NCI-H2227 (cell line): ENCODE data around the gene PCDHB6.
"Not testable (repeated sequence)": the region's sequence is repeated elsewhere in the genome, so short reads cannot be mapped to it uniquely, and the experiment has no call there.

ENCODE experiments used
- DNase-seq: peaks from one replicate; lab custom pipeline; 2025; ENCODE audit not compliant: unreplicated experiment; lab: John Stamatoyannopoulos, UW

Gene PCDHB6

DNA sequence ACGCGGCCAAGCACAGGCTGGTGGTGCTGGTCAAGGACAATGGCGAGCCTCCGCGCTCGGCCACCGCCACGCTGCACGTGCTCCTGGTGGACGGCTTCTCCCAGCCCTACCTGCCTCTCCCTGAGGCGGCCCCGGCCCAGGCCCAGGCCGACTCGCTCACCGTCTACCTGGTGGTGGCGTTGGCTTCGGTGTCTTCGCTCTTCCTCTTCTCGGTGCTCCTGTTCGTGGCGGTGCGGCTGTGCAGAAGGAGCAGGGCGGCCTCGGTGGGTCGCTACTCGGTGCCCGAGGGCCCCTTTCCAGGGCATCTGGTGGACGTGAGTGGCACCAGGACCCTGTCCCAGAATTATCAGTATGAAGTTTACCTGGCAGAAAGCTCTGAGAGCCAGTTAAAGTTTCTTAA is 8.0 kb downstream of the PCDHB6 start:
- not testable (repeated sequence) for DNase-seq

DNA sequence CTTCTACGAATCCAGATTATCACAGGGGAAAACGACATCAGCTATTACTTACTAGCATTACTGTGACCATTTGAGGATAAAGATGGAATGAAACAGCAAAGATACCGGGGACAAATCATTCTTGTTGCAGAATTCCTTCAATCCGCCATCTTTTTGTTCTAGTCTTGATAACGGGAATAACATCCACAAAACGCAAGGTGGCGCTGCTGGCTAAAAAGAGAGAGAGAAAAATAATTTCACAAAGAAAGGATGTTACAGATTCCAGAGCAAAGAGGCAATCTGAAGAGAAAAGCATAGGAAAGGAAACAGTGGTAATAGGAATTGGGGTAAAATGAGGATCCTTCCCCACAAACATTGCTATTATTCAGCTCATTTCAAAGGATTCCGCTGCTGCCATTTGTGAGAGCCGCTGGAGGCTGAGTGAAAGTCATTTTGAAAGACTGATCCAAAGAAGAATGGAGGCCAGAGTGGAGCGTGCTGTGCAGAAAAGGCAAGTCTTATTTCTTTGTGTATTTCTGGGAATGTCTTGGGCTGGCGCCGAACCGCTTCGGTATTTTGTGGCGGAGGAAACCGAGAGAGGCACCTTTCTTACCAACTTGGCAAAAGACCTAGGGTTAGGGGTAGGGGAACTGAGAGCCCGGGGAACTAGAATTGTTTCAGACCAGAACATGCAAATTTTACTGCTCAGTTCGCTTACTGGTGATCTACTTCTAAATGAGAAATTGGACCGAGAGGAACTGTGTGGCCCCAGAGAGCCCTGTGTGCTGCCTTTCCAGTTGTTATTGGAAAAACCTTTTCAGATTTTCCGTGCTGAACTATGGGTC is 22.7 kb downstream of the PCDHB6 start, which contains the start of gene PCDHB7:
TSS of gene PCDHB7 (plus strand) at position 264 of the 824 bp plus-strand sequence. CDS start at position 456, 192 bp downstream.
- peak; percentile 49 for DNase-seq

DNA sequence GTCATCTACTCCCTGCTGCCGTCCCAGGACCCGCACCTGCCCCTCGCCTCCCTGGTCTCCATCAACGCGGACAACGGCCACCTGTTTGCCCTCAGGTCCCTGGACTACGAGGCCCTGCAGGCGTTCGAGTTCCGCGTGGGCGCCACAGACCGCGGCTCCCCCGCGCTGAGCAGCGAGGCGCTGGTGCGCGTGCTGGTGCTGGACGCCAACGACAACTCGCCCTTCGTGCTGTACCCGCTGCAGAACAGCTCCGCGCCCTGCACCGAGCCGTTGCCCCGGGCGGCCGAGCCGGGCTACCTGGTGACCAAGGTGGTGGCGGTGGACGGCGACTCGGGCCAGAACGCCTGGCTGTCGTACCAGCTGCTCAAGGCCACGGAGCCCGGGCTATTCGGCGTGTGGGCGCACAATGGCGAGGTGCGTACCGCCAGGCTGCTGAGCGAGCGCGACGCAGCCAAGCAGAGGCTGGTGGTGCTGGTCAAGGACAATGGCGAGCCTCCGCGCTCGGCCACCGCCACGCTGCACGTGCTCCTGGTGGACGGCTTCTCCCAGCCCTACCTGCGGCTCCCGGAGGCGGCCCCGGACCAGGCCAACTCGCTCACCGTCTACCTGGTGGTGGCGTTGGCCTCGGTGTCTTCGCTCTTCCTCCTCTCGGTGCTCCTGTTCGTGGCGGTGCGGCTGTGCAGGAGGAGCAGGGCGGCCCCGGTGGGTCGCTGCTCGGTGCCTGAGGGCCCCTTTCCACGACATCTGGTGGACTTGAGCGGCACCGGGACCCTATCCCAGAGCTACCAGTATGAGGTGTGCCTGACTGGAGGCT is 24.6 kb downstream of the PCDHB6 start:
- not testable (repeated sequence) for DNase-seq

GRCh38 chr5:141175933-141176332 is 26.1 kb downstream of the PCDHB6 start:
- no peak for DNase-seq

- DNase-seq, result not testable (repeated sequence)
Measured at GRCh38 chr5:141177577-141178191, 27.8 kb downstream of the PCDHB6 start, which contains the start of gene PCDHB8. PCDHB8 (plus strand) TSS chr5:141177790; CDS start chr5:141178035, 245 bp downstream.

- not testable (repeated sequence) for DNase-seq
Measured at GRCh38 chr5:141179371-141179770, 29.5 kb downstream of the PCDHB6 start.

GRCh38 chr5:141179876-141180275 is 30.0 kb downstream of the PCDHB6 start:
- DNase-seq, result not testable (repeated sequence)

- DNase-seq, result no peak
Measured at GRCh38 chr5:141180313-141180712, 30.5 kb downstream of the PCDHB6 start.

DNA sequence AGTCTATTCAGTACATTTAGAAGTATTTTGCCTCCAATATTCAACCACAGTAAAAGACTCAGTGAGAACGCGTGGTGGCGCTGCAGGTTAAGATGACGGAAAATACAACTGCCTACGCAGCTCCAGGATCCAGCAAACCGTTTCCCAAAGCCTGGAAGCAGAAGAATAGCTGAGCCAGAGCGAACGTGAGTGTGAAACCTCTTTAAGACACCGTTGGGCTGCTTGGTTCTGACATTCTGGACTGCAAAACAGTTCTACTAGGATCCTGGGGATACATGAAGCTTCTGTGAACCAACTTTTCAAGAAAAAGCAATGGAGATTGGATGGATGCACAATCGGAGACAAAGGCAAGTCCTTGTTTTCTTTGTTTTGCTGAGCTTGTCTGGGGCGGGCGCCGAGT is 32.4 kb downstream of the PCDHB6 start, which contains the start of gene PCDHB16:
TSS of gene PCDHB16 (plus strand) at position 140 of the 400 bp plus-strand sequence. CDS start at position 313, 173 bp downstream.
- DNase-seq, result peak; percentile 9

- not testable (repeated sequence) for DNase-seq
Measured at GRCh38 chr5:141184117-141184855, 34.4 kb downstream of the PCDHB6 start.

GRCh38 chr5:141186897-141187512 is 37.1 kb downstream of the PCDHB6 start, which contains the start of gene PCDHB9:
PCDHB9 (plus strand) TSS chr5:141187161; CDS start chr5:141187319, 158 bp downstream.
- DNase-seq, result peak; percentile 80

- not testable (repeated sequence) for DNase-seq
Measured at GRCh38 chr5:141188682-141189081, 38.8 kb downstream of the PCDHB6 start.

- DNase-seq, result not testable (repeated sequence)
Measured at GRCh38 chr5:141189131-141189530, 39.3 kb downstream of the PCDHB6 start.

- DNase-seq, result peak; percentile 63
Measured at GRCh38 chr5:141192110-141192725, 42.4 kb downstream of the PCDHB6 start, which contains the start of gene PCDHB10. PCDHB10 (plus strand) TSS chr5:141192353; CDS start chr5:141192553, 200 bp downstream.

- DNase-seq, result not testable (repeated sequence)
Measured at GRCh38 chr5:141194332-141194731, 44.5 kb downstream of the PCDHB6 start.

DNA sequence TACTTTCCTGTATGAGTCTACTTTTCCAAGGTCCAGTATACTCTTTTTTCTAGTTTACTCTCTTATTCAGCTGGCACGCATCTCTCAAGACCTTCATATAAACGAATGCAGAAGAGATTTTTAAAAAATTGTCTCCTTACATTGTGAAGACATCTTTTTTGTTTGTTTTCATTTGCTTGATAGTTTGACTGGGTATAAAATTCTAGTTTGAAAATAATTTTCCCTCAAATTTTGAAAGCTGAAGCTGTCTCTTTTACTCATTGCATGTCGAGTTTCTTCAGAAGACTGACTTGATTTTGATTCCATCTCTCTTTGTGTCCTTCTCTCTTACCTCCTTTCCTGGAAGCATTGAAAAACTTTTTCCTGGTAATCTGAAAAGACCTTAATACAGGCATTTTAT is 46.5 kb downstream of the PCDHB6 start:
- no peak for DNase-seq

DNA sequence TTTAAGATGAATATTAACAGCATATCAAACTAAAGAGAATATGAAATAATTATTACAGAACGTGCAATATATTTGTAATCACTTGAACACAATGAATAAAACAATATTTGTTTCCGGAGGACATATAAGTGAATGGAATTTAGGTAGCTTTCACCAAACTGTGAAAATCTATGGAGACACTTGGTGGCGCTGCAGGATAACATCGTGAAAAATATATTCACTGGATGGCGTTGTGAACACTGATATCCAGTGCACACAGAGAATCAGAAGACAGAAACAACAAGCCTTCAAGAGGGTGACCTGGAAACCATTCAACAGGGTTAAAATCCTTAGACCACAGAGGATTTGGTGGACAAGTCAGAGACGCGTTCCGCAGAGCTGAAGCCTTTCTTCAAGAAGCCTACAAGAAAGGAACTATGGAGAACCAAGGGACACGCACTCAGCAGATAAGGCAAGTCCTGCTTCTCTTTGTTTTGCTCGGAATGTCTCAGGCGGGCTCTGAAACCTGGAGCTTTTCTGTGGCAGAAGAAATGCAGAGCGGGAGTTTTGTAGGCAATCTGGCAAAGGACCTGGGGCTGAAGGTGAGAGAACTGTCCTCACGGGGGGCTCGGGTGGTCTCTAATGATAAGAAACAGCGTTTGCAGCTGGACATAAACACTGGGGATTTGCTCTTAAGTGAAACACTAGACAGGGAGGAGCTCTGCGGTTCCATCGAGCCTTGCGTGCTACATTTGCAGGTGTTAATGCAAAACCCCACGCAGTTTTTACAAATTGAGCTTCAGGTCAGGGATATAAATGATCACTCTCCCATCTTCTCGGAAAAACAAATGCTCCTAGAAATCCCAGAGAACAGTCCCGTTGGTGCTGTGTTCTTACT is 49.7 kb downstream of the PCDHB6 start, which contains the start of gene PCDHB11:
TSS of gene PCDHB11 (plus strand) at position 269 of the 877 bp plus-strand sequence. CDS start at position 417, 148 bp downstream.
- DNase-seq, result peak; percentile 70

GRCh38 chr5:141201126-141201525 is 51.3 kb downstream of the PCDHB6 start:
- DNase-seq, result not testable (repeated sequence)
